GM19452 (cell line): ENCODE results near the gene UNC79.

Experiments used
- ATAC-seq: cut with Tn5 transposase; IDR thresholded peaks from one replicate; pipeline ENCODE4 v1.9.1; 2021; ENCODE audit not compliant: unreplicated experiment

UNC79 gene

DNA sequence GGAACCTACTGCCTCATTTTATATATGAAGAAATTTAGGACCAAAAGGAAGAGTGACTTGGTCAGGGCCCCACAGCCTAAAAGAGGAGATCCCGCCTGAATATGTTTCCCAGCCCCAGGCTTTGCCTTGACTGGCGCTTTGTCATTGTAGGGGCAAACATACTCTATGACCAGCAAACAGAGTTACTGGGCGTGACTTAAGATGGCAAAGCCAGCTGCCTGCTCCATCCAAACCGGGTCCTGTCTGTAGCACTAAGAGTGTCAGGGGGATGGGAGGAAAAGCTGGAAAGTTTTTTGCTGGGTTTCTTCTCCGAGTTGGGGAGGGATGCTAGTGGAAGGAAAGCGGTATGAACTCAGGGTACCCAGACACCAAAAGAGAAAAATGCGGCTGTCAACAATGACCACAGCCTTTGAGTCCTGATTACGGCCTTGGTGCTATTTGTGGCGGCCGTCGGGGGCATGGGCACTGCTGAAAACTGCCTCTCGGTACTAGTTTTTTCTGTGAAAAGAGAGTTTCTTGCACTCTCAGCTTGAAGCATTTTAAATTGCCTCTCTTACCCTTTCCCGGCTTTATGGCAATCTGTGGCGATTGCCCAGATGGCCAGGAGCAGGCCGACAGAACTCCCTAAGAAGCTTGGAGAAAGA is 274.9 kb downstream of the UNC79 start:
- no peak for ATAC-seq

DNA sequence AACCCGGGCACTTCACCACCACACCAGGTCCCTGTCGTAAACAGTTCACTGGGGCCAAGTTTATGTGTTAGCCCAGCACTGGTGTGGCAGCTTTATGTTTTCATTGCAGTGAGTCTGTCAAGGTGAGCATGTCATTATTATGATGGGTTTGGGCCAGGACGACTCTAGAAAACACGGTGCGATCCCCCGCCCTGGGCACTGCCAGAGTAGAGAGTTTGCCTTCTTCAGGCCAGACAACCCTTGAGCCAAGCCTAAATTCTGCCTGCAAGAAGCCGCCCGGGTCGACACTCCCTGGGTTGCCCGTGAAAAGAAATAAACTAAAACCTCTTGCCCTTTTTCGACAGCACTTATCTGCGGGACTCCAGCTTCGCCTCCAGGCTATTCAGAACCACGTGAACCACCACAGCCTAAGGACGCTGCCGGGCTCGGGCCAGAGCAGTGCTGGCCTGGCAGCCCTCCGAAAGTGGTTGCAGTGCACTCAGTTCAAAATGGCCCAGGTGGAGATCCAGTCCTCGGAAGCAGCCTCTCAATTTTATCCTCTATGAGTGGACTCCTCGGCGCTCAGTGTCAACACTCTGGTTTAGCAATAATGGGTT is 275.7 kb downstream of the UNC79 start:
- ATAC-seq, result no peak

DNA sequence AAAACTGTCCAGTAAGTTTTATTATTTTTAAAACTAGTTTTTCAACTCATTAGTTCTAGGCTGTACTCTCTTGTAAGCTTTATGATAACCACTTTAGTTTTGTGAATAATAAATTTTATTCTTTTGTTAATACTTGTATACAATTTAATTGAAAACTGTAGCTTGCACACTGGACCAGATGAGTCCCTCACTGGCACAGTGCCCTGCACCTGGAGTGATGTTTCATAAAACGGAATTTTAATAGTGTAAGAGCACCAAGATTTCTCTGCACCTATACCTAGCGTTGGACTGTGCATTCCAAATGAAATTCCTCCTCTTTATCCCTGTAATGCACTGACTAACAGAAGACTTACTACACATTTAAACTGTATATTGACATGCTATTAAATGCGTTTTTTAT is 276.7 kb downstream of the UNC79 start:
- ATAC-seq, result no peak

DNA sequence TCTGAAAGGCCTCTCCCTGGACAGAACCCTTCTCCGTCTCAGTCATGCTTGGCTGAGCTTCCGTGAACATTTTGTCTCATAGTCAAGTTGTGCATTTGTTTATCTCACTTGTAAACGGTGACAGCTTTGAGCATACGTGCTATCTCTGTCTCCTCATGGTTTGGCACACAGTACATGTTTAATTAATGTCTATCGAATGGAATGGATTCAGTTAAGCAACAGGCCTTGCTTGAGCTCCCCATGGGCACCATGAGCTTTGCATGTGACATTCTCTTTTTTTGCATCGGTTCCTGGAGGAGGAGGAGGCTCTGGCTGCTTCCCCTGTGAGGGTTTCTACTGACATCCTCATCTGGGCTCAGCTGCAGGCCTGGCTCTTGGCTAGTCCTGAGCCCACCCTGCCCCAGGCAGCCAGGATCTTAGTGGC is 277.6 kb downstream of the UNC79 start:
- no peak for ATAC-seq

DNA sequence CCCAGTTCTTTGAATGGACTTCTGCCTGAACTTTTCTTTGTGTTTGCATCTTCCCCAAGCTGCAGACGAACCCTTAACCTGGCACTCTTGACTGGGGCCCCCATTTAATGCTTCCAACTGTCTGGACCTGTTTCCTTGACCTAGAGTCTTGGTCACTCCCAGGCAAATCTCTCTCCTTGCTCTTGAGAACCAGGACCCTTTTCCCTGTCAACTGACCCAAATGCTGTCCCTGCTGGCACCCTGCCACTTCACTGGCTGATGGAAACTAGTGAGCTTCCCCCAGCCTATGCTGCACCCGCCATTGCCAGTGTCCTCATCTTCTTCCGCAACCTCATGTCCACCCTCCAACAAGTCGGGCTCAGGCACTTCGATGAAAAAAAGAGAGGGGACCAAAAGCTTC is 278.1 kb downstream of the UNC79 start:
- no peak for ATAC-seq

DNA sequence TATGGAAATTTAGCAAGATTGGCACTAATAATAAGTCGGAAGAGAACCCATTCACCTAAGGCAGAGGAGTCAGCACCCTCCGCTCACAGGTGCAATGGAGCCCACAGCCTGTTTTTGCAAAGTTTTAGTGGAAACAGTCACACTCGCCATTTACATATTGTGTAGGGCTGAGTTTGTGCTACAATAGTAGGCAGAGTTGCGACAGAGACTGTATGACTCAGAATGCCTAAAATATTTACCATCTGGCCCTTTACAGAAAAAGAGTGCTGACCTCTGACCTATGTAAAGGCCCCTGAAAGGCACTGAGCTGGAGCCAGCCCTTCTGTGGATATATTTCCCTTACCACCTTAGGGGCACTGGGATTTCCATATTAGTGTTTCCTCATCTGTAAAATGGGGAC is 278.5 kb downstream of the UNC79 start:
- ATAC-seq, result no peak

DNA sequence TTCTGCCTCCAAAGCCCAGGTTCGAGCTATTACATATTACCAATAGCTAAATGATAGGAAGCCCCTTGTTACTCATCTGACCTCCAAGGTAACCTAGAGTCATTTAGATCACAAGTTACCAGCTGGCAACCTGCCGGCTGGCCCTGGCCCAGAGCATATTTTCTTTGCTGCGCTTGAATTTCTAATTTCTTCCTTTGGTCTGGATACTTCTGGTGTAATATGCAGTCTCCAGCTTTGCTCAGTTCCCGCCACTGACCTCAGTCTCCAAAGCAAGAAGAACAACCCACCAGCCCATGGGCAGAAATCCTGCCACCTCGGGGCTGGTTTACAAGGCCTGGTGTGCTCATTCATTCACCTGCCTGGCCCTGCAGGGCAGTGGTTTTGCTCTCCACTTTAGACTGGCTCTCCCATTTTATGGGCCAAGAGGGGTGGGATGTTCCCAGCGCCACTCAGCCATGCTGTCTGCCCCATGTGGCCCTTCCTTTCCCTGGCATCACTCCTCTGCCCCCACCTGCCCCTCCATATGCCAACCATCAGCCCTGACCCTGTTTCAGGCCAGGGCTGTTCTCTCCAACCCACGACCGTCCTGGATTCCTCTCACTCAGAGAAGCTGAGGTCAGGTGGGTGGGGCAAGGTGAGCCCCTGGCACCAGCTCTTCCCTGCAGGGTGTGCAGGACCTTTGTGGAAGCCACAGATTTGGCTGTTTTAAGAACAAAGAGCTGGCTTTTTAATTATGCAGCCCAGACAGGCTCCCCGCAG is 281.5 kb downstream of the UNC79 start:
- ATAC-seq, result no peak

DNA sequence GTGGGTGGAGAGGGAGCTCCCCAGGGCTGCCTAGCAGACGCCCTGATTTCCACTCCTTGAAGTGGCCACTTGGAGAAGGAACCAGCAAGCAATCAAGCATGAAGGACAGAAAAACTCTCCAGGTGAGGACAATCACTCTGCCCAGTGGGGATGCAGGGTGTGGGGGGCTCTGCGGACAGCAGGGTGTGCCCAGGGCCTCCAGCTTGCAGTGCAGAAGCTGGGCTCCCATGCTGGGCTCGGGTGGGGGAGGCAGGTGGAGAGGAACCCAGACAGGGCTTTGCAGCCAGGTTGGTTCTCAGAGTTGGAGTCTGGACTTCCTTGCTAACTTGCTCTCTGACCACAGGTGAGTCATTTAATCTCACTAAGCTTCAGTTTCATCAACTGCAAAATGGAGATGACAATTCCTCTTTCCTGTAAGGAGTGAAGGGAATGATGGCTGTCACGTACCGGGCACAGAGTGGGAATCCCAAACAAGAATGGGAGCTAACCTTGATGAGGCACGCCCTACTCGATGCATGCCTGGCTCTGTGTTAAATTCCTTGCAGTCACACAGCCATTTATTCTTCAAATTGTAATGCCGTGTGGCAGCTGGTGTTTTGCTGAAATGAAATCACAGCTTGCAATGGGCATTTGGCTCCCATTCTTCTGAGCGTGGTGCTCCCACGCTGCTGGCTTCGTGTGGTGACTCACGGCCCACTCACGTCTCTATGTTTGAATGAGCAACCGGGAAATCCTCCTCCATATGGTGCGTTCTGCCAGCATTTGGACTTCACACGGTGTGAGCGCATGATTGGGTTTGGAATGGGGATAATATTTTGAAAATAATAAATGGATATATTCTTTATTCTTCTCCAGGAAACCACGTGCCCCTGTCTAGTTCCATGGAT is 282.3 kb downstream of the UNC79 start:
- no peak for ATAC-seq

DNA sequence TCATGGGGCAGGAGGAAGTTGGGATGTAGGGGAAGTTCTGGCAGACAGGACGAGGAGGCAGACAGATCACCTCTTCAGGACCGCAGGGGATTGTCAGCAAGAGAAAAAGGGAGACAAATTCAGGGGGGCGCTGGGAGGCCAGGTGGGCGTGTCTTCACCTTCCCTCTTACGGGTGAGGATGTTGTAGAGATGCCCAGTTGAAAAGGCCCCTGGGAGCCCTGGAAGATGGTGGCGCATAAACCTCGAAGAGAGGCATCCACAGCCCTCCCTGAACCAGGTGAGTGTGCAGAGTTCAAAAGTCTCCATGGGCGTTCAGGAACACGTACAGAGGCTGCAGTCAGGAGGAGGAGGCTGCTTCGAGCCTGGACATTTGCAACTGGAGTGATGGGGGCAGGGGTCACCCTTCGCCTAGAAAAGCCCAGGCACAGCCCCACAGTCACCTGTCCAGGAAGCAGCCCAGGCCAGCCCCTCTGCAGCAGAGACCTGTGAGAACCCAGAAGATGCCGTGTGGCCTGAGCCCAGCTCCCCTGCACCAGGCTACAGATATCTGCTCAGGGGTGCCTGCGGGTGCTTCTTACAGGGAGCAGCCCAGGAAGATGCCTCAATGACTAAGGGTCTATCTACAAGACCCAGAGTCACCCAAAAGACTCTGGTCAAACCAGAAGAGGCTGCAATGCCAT is 283.1 kb downstream of the UNC79 start:
- ATAC-seq, result no peak

DNA sequence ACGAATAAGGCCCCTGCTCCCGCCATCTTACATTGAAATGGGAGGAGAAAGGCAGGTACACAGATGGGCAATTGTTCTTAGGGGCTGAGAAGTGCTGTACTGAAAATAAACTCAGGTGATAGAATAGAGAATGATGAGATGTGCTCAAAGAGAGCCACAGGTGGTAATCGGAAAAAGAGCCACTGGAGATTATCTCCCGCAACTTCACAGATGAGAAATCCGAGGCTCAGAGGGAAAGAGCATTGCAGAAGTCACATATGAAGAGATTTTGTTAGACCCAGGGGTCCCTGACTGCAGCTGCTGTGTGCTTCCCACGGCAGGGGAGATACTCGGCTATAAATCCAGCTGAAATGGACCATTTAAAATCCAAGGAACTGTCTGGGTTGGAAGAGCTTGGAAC is 283.9 kb downstream of the UNC79 start:
- ATAC-seq, result no peak

DNA sequence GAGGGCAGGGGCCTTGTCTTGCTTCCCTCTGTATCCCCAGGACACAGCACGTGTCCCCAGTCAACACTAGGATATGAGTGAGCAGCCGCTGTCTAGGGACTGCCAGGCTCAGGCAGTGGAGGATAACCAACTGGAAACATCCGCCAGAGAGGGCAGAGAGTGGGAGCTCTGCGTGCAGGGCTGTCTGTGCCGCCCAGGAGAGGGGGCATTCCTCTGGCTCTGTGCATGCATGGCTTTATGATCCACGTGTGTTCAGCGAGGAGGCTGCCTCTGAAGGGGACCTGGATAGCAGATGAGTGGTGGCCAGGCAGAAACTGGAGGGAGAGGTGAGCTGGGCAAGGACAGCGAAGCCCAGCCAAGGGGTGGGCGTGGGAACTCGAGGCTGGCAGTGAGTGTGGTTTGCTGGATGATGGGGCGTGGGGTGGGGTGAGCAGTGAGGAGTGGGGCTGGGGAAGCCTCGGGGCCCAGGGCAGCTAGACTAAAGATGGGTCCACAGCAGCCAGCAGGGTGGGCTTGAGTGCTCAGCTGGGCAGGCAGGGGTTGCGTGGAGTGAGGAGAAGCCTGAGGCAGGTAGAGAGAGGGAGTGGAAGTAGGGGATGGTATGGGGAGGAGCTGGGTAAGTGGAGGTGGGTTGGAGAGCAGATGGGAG is 284.7 kb downstream of the UNC79 start:
- no peak for ATAC-seq

DNA sequence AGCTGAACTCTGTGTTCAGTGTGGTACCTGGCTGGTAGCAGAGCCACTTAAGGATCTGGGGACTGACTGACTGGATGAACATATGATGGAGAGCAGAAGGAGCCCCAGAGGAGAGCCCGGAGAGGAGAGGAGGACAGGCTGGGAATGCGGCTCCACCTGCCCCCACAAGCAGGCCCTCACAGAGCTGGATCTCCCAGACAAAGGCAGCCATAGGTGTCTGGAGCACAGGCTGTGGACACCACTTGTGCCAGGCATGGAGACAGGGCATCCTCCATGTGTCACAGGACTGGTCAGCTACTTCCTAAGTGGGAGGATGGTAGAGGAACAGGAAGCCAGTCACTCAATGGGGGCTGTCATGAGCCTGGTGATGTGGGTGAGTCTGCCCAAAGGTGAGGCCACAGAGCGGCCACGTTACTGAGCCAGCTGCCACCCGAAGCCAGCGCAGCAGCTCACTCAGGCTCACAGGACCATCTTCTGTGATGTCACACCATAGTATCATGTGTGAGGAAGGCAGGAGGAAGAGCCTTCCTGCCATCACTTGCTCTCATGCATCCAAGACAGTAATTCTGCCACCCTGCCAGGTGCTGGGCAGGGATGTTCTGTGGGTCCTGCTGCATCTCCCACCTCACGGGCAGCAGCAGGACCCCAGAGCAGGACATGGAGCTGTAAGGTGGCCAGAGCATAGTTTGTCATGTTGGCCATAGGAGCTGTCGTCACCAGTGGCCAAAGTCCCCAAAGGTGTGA is 285.4 kb downstream of the UNC79 start:
- ATAC-seq, result no peak

DNA sequence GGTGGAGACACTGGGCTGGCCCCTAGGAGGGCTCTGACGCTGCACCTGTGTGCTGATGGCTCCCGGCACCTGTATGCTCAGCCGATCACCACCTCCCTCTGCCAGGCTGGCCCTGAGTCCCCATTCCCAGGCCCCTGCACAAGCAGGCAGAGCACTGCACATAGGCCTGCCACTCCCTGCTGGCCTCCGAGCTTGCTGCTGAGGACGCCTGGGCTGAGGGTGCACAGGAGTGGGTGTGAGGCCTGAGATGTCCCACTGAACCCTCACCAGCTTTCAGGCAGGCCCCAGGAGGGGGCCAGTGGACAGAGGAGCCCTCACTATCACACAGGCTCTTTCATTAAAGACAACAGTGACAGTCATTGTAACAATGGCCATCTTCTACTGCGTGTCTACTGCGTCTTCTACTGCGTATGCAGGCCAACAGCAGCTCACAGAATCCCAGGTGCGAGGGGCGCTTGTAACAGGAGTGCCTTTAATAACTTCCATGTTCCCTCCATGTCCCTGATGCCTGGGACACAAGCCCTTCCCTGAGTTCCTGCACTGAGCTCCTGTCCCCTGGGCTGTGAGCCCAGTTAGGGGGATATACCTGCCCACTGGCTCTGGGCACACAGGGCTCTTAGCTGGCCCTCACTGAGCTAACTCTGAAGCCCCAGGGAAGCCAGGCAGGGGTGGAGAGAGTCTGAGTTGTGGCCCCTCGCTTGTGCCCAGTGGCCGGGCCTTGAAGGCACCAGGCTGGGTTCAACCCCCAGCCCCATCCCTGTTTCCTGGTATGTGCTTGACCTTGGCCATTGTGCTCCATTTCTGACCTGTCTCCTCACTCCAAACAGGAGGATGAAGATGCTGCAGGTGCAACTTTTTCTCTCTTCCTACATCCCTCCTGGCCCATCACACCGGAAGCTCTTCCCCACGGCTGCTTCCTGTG is 286.3 kb downstream of the UNC79 start:
- no peak for ATAC-seq

DNA sequence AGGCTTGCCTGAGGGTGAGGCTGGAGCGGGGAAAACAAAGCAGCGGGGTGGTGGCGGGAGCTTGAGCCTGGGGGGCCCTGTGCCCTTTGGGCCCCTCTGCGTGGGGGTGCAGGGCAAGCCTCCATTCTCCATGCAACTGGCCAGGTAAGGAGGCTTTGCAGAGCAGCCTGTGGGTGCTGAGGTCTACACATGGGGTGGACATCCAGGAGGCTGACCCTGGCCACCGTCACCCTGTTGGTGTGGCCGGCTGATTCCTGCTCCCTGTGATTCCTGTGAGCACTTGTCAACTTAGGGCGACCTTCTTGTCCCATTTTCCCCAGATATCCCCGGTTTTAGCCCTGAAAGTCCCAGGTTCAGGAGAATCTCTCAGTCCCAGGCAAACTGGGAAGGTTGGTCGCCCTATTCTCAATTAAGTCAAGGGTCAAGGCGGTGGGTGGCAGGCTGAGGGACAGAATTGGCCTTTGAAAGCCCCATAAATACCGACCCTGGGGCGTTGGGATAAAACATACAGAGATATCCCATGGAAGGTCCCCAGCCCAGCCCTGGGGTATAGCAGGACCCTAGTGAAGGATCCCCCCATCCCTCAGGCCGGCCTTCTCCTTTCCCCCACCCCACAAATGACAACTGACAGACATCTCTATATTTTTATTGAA is 287.1 kb downstream of the UNC79 start:
- ATAC-seq, result no peak

DNA sequence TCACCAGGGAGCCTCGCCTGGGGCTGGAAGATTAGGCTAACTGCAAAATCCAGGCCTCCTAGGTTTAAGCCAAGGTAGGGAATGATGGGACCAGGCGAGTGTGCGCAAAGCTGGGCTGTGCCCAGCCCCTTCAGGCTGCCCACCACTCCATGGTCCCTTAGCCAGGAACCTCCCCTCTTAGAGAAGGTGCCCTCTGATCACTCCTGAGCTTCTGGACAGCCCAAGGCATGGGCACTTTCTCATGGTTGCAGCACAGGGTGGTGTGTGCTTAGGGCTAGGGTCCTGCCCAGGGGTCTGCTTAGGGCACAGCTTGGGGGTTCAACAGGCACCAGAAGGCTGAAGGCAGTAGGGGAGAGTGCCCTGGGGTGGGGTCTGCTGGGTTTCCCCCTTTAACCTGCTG is 288.5 kb downstream of the UNC79 start:
- ATAC-seq, result no peak

DNA sequence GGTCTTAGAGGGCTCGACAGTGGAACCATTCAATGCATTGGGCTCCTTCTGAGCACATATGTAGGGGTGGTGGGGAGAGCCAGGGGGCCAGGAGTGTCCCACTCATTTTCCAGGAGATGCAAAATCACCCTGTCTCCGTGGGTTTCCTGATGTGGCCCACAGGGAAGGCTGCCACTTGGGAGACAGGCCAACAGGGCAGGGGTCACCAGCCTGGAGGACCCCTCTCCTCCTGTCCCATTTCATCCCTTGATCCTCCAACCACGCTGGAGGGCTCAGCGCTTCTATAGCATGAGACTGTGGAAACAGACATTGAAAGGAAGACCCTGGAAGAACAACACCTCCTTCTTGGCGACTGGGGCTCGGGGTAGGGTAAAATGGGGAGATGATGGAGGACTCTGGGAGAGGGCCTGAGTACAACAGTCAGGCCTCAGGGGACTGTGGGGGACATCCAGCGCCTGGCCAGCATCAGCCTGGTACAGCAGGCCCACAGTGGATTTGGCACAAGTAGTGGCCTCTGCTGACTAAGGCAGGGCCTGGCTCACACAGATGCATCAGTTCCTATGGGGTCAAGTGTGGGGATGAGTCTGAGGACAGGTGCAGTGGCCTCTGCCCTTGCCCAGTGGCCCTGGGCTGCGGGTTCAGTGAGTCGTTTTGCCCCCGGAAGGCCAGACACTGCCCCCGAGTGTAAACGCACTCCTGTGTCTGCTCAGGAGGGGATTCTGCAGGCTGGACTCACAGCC is 289.5 kb downstream of the UNC79 start:
- ATAC-seq, result no peak

DNA sequence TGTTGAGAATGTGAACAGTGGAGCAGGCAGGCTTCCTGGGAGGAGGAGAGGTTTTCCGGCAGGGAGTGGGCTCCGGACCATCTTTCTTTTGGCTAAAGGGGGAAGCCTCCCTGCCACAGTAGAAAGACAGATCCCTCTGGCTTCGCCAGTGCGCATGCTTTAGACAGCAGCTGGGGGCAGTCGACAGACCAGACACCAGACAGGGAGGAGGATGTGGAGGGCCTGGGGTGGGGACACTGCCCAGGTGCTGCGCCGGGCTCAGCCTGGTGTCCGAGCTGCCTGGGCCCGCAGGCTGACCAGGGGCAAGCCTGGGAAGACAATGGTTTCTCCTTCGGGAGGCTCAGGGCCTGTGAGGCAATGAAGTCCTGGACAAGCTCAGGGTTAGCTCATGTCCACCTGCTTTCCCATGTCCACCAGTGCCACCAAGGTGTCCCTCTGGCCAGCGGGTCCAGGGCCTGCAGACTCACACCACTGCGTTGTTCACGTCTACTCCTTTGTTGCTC is 290.3 kb downstream of the UNC79 start:
- no peak for ATAC-seq
